WTC11 (cell line): ENCODE measurements around the gene C3orf22. TPM values are rescaled to one million over a fixed set of nuclear protein-coding genes. Genes with fewer than 3 reads are reported as not detected.

ENCODE experiments used
- ATAC-seq: fragments of 200-7000 bp; cut with Tn5 transposase; 2 replicates; pipeline ENCODE4 v1.10.0; 2021; ENCODE audit warnings: mild to moderate bottlenecking, moderate library complexity
- CTCF ChIA-PET: fragments of 300-600 bp; sonication (Branson Sonifier 250); formaldehyde crosslinking; loops from one replicate; lab custom pipeline; 2021; ENCODE audit warnings: antibody characterized with exemption; lab: Charles Lee
- POLR2A ChIA-PET: fragments of 350-600 bp; sonication (Branson Sonifier 250); formaldehyde crosslinking; loops from one replicate; lab custom pipeline; 2021; ENCODE audit warnings: antibody characterized with exemption; lab: Charles Lee
- DNase-seq: peaks from one replicate; pipeline ENCODE4 v3.0.0; 2021; ENCODE audit warnings: low spot score
- H3K27ac Mint-ChIP-seq: 2 replicates; pipeline ENCODE4 v1.8.0; 2021; ENCODE audit warnings: mixed read lengths
- H3K27me3 Mint-ChIP-seq: 2 replicates; pipeline ENCODE4 v1.8.0; 2021; ENCODE audit warnings: low read depth, mild to moderate bottlenecking, moderate library complexity, mixed read lengths
- H3K36me3 Mint-ChIP-seq: 2 replicates; pipeline ENCODE4 v1.8.0; 2021; ENCODE audit warnings: mixed read lengths
- H3K4me1 Mint-ChIP-seq: 2 replicates; pipeline ENCODE4 v1.8.0; 2022; ENCODE audit warnings: mixed read lengths
- H3K4me3 Mint-ChIP-seq: 2 replicates; pipeline ENCODE4 v1.8.0; 2021; ENCODE audit warnings: mild to moderate bottlenecking, moderate library complexity, mixed read lengths
- H3K9me3 Mint-ChIP-seq: 2 replicates; pipeline ENCODE4 v1.8.0; 2021; ENCODE audit warnings: mixed read lengths
- ATF1 ChIP-seq: sonication (generic); formaldehyde crosslinking; IDR thresholded peaks from 2 replicates; pipeline ENCODE4 v1.8.1; 2023; ENCODE audit warnings: mild to moderate bottlenecking, moderate library complexity, missing genetic modification reagents
- ELF4 ChIP-seq: sonication (generic); formaldehyde crosslinking; IDR thresholded peaks from 2 replicates; pipeline ENCODE4 v1.8.1; 2022; ENCODE audit warnings: low read depth, mild to moderate bottlenecking, moderate library complexity, missing genetic modification reagents
- FOXK1 ChIP-seq: sonication (generic); formaldehyde crosslinking; IDR thresholded peaks from 2 replicates; pipeline ENCODE4 v1.8.0; 2022; ENCODE audit warnings: mild to moderate bottlenecking, moderate library complexity, missing genetic modification reagents
- GABPB1 ChIP-seq: sonication (generic); formaldehyde crosslinking; IDR thresholded peaks from 2 replicates; pipeline ENCODE4 v1.8.1; 2023; ENCODE audit warnings: mild to moderate bottlenecking, missing genetic modification reagents
- GRHL2 ChIP-seq: fragments of 250-450 bp; sonication (Bioruptor Pico); IDR thresholded peaks from 2 replicates; pipeline ENCODE4 v1.8.0; 2022; ENCODE audit warnings: mild to moderate bottlenecking, moderate library complexity; ENCODE audit not compliant: insufficient replicate concordance, severe bottlenecking
- KAT7 ChIP-seq: sonication (generic); formaldehyde crosslinking; IDR thresholded peaks from 2 replicates; pipeline ENCODE4 v1.8.1; 2023; ENCODE audit warnings: missing genetic modification reagents, mild to moderate bottlenecking, borderline replicate concordance
- NFATC4 ChIP-seq: fragments of 250-450 bp; sonication (Bioruptor Pico); IDR thresholded peaks from 2 replicates; pipeline ENCODE4 v1.9.0; 2021; ENCODE audit warnings: mild to moderate bottlenecking
- NR1H2 ChIP-seq: sonication (generic); formaldehyde crosslinking; IDR thresholded peaks from 2 replicates; pipeline ENCODE4 v1.9.0; 2021; ENCODE audit warnings: mild to moderate bottlenecking, moderate library complexity, missing genetic modification reagents
- NR2C2 ChIP-seq: sonication (generic); formaldehyde crosslinking; IDR thresholded peaks from 2 replicates; pipeline ENCODE4 v1.8.0; 2022; ENCODE audit warnings: mild to moderate bottlenecking, missing genetic modification reagents
- PRRX2 ChIP-seq: fragments of 250-450 bp; sonication (Bioruptor Pico); IDR thresholded peaks from 2 replicates; pipeline ENCODE4 v1.8.0; 2021; ENCODE audit warnings: mild to moderate bottlenecking
- SMAD3 ChIP-seq: sonication (generic); formaldehyde crosslinking; IDR thresholded peaks from 2 replicates; pipeline ENCODE4 v1.8.0; 2022; ENCODE audit warnings: missing genetic modification reagents, mild to moderate bottlenecking, borderline replicate concordance
- SOX15 ChIP-seq: fragments of 250-450 bp; sonication (Bioruptor Pico); IDR thresholded peaks from 2 replicates; pipeline ENCODE4 v1.9.0; 2021; ENCODE audit warnings: mild to moderate bottlenecking
- total RNA-seq: library from RNA; stranded (reverse); gene quantifications from 3 replicates; pipeline ENCODE4 v1.2.3, GENCODE V29; 2021
- TF ChIP-seq, protein P1 (sequence below): sonication (generic); formaldehyde crosslinking; IDR thresholded peaks from 2 replicates; pipeline ENCODE4 v1.8.0; 2022; ENCODE audit warnings: mild to moderate bottlenecking, missing genetic modification reagents
- TF ChIP-seq, protein P2 (sequence below): sonication (generic); formaldehyde crosslinking; IDR thresholded peaks from 2 replicates; pipeline ENCODE4 v1.8.0; 2022; ENCODE audit warnings: missing genetic modification reagents
- TF ChIP-seq, protein P3 (sequence below): fragments of 250-450 bp; sonication (Bioruptor Pico); IDR thresholded peaks from 2 replicates; pipeline ENCODE4 v1.9.0; 2021; ENCODE audit warnings: mild to moderate bottlenecking
- TF ChIP-seq, protein P4 (sequence below): sonication (generic); formaldehyde crosslinking; conservative IDR thresholded peaks from 2 replicates; pipeline ENCODE4 v1.8.1; 2022; ENCODE audit warnings: mild to moderate bottlenecking, missing genetic modification reagents
- TF ChIP-seq, protein P5 (sequence below): sonication (generic); formaldehyde crosslinking; conservative IDR thresholded peaks from 2 replicates; pipeline ENCODE4 v1.8.1; 2023; ENCODE audit warnings: mild to moderate bottlenecking, low read depth, missing genetic modification reagents, moderate library complexity

C3orf22 gene
- total RNA-seq, 1 experiment from 2014 or later: not detected

DNA sequence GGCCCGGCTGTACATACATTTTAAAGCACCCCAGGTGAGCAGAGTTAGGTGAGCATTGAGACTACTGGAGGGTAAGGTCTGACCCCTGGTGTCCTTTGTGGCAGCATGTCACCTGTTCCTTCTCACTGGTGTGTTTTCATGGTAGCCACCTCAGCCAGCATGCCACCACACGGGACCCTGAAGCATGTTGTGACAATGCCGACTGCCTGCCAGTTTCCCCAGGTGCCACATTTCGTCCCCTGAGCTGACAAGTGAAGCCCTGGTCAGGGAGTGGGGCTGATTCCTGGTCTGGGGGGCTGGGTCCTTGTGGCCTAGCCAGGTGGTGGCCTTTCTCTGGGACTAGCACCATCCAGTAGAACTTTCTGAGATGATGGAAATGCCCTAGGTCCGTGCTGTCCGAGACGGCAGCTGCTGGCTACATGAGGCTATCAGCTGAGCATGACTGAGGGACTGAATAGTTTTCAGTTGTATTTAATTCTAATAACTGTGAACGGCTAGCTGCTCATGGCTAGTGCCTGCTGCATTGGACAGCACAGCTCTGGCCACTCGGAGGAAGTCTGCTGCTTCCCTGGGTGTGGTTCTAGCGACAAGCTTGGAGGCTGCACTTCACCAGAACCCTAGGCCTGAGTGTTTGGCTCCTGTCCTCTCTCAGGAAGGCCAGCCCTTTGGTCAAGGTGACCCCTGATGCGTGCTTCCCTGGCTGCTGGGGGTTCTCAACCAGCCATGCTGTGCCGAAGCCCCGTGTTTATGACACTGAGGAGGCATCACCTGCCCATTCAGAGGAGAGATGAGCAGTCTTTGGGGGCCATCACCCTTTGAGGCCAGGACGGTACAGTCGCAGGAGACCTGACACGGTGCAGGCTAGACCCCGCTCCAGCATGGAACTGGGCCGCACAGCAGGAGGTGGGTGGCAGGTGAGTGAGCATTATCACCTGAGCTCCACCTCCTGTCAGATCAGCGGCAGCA, 3.9 kb downstream of the C3orf22 start:
- no peaks in the 10 kb centered on the region for H3K36me3 Mint-ChIP-seq
- no peaks in the 10 kb centered on the region for H3K9me3 Mint-ChIP-seq
- H3K4me3 Mint-ChIP-seq: no peak overlapping the region
- DNase-seq: no peak
- no peak for TF ChIP-seq NR2C2 (CRISPR knock-in tag)
- no peak for TF ChIP-seq GABPB1
- no peak for TF ChIP-seq NR1H2 (CRISPR knock-in tag)
- TF ChIP-seq SOX15: no peak
- no peak for TF ChIP-seq ELF4 (CRISPR knock-in tag)
- TF ChIP-seq, protein P1, sequence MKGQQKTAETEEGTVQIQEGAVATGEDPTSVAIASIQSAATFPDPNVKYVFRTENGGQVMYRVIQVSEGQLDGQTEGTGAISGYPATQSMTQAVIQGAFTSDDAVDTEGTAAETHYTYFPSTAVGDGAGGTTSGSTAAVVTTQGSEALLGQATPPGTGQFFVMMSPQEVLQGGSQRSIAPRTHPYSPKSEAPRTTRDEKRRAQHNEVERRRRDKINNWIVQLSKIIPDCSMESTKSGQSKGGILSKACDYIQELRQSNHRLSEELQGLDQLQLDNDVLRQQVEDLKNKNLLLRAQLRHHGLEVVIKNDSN (CRISPR knock-in tag): no peak
- TF ChIP-seq, protein P2, sequence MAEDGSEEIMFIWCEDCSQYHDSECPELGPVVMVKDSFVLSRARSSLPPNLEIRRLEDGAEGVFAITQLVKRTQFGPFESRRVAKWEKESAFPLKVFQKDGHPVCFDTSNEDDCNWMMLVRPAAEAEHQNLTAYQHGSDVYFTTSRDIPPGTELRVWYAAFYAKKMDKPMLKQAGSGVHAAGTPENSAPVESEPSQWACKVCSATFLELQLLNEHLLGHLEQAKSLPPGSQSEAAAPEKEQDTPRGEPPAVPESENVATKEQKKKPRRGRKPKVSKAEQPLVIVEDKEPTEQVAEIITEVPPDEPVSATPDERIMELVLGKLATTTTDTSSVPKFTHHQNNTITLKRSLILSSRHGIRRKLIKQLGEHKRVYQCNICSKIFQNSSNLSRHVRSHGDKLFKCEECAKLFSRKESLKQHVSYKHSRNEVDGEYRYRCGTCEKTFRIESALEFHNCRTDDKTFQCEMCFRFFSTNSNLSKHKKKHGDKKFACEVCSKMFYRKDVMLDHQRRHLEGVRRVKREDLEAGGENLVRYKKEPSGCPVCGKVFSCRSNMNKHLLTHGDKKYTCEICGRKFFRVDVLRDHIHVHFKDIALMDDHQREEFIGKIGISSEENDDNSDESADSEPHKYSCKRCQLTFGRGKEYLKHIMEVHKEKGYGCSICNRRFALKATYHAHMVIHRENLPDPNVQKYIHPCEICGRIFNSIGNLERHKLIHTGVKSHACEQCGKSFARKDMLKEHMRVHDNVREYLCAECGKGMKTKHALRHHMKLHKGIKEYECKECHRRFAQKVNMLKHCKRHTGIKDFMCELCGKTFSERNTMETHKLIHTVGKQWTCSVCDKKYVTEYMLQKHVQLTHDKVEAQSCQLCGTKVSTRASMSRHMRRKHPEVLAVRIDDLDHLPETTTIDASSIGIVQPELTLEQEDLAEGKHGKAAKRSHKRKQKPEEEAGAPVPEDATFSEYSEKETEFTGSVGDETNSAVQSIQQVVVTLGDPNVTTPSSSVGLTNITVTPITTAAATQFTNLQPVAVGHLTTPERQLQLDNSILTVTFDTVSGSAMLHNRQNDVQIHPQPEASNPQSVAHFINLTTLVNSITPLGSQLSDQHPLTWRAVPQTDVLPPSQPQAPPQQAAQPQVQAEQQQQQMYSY (CRISPR knock-in tag): no peak
- TF ChIP-seq PRRX2 (CRISPR knock-in tag): no peak
- no peak for TF ChIP-seq GRHL2 (CRISPR knock-in tag)
- no peak for TF ChIP-seq FOXK1
- TF ChIP-seq ATF1 (CRISPR knock-in tag): no peak
- TF ChIP-seq, protein P3, sequence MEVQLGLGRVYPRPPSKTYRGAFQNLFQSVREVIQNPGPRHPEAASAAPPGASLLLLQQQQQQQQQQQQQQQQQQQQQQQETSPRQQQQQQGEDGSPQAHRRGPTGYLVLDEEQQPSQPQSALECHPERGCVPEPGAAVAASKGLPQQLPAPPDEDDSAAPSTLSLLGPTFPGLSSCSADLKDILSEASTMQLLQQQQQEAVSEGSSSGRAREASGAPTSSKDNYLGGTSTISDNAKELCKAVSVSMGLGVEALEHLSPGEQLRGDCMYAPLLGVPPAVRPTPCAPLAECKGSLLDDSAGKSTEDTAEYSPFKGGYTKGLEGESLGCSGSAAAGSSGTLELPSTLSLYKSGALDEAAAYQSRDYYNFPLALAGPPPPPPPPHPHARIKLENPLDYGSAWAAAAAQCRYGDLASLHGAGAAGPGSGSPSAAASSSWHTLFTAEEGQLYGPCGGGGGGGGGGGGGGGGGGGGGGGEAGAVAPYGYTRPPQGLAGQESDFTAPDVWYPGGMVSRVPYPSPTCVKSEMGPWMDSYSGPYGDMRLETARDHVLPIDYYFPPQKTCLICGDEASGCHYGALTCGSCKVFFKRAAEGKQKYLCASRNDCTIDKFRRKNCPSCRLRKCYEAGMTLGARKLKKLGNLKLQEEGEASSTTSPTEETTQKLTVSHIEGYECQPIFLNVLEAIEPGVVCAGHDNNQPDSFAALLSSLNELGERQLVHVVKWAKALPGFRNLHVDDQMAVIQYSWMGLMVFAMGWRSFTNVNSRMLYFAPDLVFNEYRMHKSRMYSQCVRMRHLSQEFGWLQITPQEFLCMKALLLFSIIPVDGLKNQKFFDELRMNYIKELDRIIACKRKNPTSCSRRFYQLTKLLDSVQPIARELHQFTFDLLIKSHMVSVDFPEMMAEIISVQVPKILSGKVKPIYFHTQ (CRISPR knock-in tag): no peak
- TF ChIP-seq NFATC4 (CRISPR knock-in tag): no peak
- TF ChIP-seq, protein P4, sequence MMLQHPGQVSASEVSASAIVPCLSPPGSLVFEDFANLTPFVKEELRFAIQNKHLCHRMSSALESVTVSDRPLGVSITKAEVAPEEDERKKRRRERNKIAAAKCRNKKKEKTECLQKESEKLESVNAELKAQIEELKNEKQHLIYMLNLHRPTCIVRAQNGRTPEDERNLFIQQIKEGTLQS (CRISPR knock-in tag): no peak
- TF ChIP-seq SMAD3 (CRISPR knock-in tag): no peak
- no peak for TF ChIP-seq KAT7
- TF ChIP-seq, protein P5, sequence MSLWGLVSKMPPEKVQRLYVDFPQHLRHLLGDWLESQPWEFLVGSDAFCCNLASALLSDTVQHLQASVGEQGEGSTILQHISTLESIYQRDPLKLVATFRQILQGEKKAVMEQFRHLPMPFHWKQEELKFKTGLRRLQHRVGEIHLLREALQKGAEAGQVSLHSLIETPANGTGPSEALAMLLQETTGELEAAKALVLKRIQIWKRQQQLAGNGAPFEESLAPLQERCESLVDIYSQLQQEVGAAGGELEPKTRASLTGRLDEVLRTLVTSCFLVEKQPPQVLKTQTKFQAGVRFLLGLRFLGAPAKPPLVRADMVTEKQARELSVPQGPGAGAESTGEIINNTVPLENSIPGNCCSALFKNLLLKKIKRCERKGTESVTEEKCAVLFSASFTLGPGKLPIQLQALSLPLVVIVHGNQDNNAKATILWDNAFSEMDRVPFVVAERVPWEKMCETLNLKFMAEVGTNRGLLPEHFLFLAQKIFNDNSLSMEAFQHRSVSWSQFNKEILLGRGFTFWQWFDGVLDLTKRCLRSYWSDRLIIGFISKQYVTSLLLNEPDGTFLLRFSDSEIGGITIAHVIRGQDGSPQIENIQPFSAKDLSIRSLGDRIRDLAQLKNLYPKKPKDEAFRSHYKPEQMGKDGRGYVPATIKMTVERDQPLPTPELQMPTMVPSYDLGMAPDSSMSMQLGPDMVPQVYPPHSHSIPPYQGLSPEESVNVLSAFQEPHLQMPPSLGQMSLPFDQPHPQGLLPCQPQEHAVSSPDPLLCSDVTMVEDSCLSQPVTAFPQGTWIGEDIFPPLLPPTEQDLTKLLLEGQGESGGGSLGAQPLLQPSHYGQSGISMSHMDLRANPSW: no peak
- TF ChIP-seq, all 79 proteins: peak for 0
- Mint-ChIP-seq H3K27me3 (no peaks in the 10 kb centered on the region; the same call in 1 of the 2 replicates), H3K4me1 (peaks cover 15% of the 10 kb centered on the region), H3K27ac (no peak overlapping the region)
- ATAC-seq: no peak
- ChIA-PET CTCF (interaction anchor here (0.7 kb wide), 1 partner anchor 800 kb away, joined by 3 read pairs; no protein-coding TSS in a partner anchor), POLR2A (no interaction called here)
